ENCODE data around the gene HEG1. TPM values are rescaled to one million over a fixed set of nuclear protein-coding genes. Genes with fewer than 3 reads are reported as not detected.

Gene HEG1
- total RNA-seq, 1 donor from 2014 or later: 69.6 TPM

DNA sequence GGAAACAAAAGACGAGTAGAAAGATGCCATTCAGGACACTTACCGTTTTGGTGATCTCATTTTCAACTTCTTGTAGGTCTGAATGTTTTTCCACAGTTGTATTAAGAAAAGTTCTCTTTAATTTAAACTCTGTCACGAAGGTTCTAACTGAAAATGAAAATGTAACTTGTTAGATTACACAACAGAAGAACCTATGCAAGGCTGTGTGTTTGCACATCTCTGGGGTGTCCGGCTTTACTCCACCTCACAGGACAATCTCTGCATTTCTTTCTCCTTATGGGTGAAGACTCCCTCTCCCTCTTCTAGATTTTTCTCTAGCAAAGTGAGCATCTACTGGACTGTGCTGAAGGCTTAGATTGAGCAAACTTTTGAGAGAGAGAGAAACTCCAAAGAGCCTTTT is 50.6 kb downstream of the HEG1 start:
- H3K27me3 Mint-ChIP-seq (ENCODE audit: low read depth): no peaks in the 10 kb centered on the region
- no peak overlapping the region for H3K27ac Mint-ChIP-seq (ENCODE audit: unreplicated experiment)
- peaks cover 3% of the 10 kb centered on the region for H3K4me1 Mint-ChIP-seq (ENCODE audit: low read depth)
- H3K9me3 Mint-ChIP-seq (ENCODE audit: low read depth): no peaks in the 10 kb centered on the region
- H3K4me3 Mint-ChIP-seq (ENCODE audit: unreplicated experiment): no peak overlapping the region
- no peak for DNase-seq (ENCODE audit: low spot score)
- H3K36me3 Mint-ChIP-seq (ENCODE audit: low read depth): peaks cover 50% of the 10 kb centered on the region
- TF ChIP-seq, protein P1, sequence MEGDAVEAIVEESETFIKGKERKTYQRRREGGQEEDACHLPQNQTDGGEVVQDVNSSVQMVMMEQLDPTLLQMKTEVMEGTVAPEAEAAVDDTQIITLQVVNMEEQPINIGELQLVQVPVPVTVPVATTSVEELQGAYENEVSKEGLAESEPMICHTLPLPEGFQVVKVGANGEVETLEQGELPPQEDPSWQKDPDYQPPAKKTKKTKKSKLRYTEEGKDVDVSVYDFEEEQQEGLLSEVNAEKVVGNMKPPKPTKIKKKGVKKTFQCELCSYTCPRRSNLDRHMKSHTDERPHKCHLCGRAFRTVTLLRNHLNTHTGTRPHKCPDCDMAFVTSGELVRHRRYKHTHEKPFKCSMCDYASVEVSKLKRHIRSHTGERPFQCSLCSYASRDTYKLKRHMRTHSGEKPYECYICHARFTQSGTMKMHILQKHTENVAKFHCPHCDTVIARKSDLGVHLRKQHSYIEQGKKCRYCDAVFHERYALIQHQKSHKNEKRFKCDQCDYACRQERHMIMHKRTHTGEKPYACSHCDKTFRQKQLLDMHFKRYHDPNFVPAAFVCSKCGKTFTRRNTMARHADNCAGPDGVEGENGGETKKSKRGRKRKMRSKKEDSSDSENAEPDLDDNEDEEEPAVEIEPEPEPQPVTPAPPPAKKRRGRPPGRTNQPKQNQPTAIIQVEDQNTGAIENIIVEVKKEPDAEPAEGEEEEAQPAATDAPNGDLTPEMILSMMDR (IDR thresholded peaks at IDR 0.05): no peak

DNA sequence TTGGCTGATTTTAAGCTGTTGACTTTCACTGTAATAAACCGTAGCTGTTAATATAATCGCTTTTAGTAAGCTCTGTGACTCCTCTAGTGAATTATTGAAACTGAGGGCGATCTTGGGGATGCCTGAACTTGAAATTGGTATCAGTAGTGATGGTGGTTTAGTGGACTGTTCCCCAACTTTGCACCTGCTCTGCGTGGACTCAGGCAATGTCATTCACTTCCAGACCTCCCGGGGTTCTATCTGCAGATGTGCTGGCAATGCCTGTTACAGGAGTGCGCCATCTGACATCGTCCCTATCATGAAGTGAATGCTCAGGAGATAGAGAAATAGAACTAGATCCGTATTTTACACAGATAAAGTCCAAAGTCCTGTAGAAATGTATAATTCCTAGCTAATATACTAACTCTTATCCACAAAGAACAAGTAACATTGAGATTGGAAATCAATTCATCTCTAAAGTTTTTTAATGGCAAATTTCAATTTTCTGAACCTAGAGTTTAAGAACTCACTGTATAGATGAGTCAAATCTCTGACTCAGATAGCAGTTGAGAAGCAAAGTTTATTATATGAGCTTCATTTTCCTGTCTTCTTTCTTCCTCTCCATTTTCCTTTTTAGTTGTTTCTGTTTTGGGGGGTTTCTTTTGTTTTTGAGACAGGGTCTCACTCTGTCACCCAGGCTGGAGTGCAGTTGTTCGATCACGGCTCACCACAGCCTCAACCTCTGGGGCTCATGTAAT is 51.8 kb downstream of the HEG1 start:
- Mint-ChIP-seq H3K9me3 (ENCODE audit: low read depth) (no peaks in the 10 kb centered on the region), H3K27ac (ENCODE audit: unreplicated experiment) (peak overlapping the region; percentile 51), H3K36me3 (ENCODE audit: low read depth) (peaks cover 48% of the 10 kb centered on the region), H3K4me3 (ENCODE audit: unreplicated experiment) (no peak overlapping the region), H3K4me1 (ENCODE audit: low read depth) (peaks cover 3% of the 10 kb centered on the region), H3K27me3 (ENCODE audit: low read depth) (no peaks in the 10 kb centered on the region)
- TF ChIP-seq, protein P1 (IDR thresholded peaks at IDR 0.05): no peak
- no peak for DNase-seq (ENCODE audit: low spot score)

DNA sequence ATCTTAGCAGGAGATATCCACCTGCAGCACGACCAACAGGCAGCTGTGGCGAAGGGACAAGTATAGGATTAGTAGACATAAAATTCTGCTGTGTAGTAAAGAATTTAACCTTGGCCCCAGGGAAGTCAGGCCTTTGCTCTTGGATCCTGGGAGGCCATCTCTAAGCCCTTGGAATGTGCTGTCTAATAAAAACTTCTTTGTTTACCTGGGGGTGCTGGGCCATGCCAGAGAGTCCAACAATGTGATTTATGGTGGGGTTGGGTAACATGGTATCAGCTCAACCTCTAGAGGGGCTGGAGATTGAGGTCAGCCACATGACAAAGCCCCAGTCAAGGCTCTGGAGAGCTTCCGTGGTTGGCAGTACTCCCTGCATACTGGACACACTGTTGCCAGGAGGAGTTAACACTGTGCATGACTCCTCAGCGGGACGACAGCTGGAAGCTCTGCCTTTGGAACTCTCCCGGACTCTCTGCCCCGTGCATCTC is 52.4 kb downstream of the HEG1 start:
- peaks cover 49% of the 10 kb centered on the region for H3K36me3 Mint-ChIP-seq (ENCODE audit: low read depth)
- no peaks in the 10 kb centered on the region for H3K9me3 Mint-ChIP-seq (ENCODE audit: low read depth)
- DNase-seq (ENCODE audit: low spot score): no peak
- H3K27ac Mint-ChIP-seq (ENCODE audit: unreplicated experiment): peak overlapping the region; percentile 12
- TF ChIP-seq, protein P1 (IDR thresholded peaks at IDR 0.05): no peak
- peaks cover 3% of the 10 kb centered on the region for H3K4me1 Mint-ChIP-seq (ENCODE audit: low read depth)
- no peaks in the 10 kb centered on the region for H3K27me3 Mint-ChIP-seq (ENCODE audit: low read depth)
- no peak overlapping the region for H3K4me3 Mint-ChIP-seq (ENCODE audit: unreplicated experiment)

DNA sequence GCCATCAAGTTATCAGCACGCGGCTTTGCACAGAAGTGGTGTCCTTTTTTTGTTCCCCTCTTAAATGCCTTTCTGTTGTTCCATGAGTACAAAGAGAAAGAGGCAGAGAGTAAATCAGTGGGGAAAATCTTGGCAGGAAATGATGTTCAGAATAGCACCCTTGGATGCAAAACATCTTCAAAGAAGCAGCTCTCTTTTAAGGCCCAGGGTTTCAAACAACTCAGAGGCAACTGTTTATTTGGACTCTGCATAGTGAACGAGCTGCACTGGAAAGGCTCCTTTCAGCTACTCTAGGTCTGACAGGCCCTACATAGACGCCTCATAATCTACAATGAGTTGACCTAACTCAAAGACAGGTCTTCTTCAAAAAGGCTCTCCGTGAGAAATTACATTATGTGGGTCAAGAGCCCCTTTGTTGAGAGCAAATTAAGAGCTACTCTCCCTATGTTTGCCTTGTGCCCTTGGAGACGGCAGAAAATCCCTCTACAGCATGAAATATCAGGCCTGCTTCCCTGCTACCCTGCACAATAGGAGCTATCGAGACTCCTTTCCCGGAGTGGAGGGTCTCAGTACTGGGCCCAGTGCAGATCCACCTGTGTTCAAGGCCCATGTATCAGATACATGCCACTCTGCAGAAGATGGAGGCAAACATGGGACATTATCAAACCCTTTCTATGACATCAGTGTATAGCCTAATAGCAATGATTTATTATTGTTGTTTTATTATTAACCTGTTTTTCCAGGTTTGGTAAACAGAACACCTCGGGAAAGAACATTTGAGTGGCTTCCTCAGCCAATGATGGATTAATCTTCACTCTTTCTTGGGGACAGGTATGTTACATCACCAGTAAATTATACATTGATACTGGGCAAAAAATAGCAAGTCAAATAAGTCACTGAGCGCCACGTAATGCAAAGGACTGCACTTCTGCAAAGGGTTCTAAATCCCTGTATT is 53.1 kb downstream of the HEG1 start:
- DNase-seq (ENCODE audit: low spot score): no peak
- Mint-ChIP-seq H3K4me3 (ENCODE audit: unreplicated experiment) (no peak overlapping the region), H3K27ac (ENCODE audit: unreplicated experiment) (no peak overlapping the region), H3K36me3 (ENCODE audit: low read depth) (peaks cover 47% of the 10 kb centered on the region), H3K27me3 (ENCODE audit: low read depth) (no peaks in the 10 kb centered on the region), H3K4me1 (ENCODE audit: low read depth) (peaks cover 3% of the 10 kb centered on the region), H3K9me3 (ENCODE audit: low read depth) (no peaks in the 10 kb centered on the region)
- TF ChIP-seq, protein P1 (IDR thresholded peaks at IDR 0.05): no peak
